Type B pancreatic cell (in vitro differentiated cells): Measurements from ENCODE around the gene POLR2C. TPM values are rescaled to one million over a fixed set of nuclear protein-coding genes. Genes with fewer than 3 reads are reported as not detected.

Experiments used
- DNase-seq: peaks from one replicate; pipeline ENCODE4 v3.0.0; 2021; ENCODE audit warnings: mixed read lengths; ENCODE audit not compliant: unreplicated experiment; ENCODE audit errors: extremely low spot score
- H3K27ac Mint-ChIP-seq: 2 replicates; pipeline ENCODE4 v1.8.0; 2021; ENCODE audit warnings: mild to moderate bottlenecking, mixed read lengths
- H3K27me3 Mint-ChIP-seq: 2 replicates; pipeline ENCODE4 v1.8.0; 2021; ENCODE audit warnings: mixed read lengths
- H3K36me3 Mint-ChIP-seq: 2 replicates; pipeline ENCODE4 v1.8.0; 2021; ENCODE audit warnings: mixed read lengths
- H3K4me1 Mint-ChIP-seq: one replicate; pipeline ENCODE4 v1.8.0; 2021; ENCODE audit warnings: mixed read lengths; ENCODE audit not compliant: unreplicated experiment
- H3K4me3 Mint-ChIP-seq: 2 replicates; pipeline ENCODE4 v1.8.0; 2021; ENCODE audit warnings: mild to moderate bottlenecking, mixed read lengths
- H3K9me3 Mint-ChIP-seq: 2 replicates; pipeline ENCODE4 v1.8.0; 2021; ENCODE audit warnings: mixed read lengths
- total RNA-seq: library from RNA; stranded (reverse); gene quantifications from 2 replicates; pipeline ENCODE4 v1.2.1, GENCODE V29; 2021; ENCODE audit warnings: low replicate concordance
- TF ChIP-seq, protein P1 (sequence below): fragments of 200-600 bp; sonication (generic); conservative IDR thresholded peaks from 2 replicates; pipeline ENCODE4 v1.5.0; 2021; ENCODE audit warnings: antibody characterized with exemption, mild to moderate bottlenecking

The POLR2C gene
- total RNA-seq, 1 donor from 2014 or later: 70.5 TPM

GRCh38 chr16:57501492-57501891, 39.0 kb downstream of the POLR2C start:
- DNase-seq: no peak
- Mint-ChIP-seq H3K27me3 (no peaks in the 10 kb centered on the region), H3K4me3 (no peak overlapping the region), H3K4me1 (peaks cover 30% of the 10 kb centered on the region), H3K27ac (peak overlapping the region; percentile 44), H3K36me3 (no peaks in the 10 kb centered on the region), H3K9me3 (no peaks in the 10 kb centered on the region)
- TF ChIP-seq, protein P1, sequence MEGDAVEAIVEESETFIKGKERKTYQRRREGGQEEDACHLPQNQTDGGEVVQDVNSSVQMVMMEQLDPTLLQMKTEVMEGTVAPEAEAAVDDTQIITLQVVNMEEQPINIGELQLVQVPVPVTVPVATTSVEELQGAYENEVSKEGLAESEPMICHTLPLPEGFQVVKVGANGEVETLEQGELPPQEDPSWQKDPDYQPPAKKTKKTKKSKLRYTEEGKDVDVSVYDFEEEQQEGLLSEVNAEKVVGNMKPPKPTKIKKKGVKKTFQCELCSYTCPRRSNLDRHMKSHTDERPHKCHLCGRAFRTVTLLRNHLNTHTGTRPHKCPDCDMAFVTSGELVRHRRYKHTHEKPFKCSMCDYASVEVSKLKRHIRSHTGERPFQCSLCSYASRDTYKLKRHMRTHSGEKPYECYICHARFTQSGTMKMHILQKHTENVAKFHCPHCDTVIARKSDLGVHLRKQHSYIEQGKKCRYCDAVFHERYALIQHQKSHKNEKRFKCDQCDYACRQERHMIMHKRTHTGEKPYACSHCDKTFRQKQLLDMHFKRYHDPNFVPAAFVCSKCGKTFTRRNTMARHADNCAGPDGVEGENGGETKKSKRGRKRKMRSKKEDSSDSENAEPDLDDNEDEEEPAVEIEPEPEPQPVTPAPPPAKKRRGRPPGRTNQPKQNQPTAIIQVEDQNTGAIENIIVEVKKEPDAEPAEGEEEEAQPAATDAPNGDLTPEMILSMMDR: no peak

- no peak for DNase-seq
- Mint-ChIP-seq H3K27ac (peak overlapping the region; percentile 24), H3K9me3 (no peaks in the 10 kb centered on the region), H3K4me1 (peaks cover 37% of the 10 kb centered on the region), H3K36me3 (no peaks in the 10 kb centered on the region), H3K4me3 (no peak overlapping the region), H3K27me3 (no peaks in the 10 kb centered on the region)
- TF ChIP-seq, protein P1: no peak
Observed at GRCh38 chr16:57502048-57502775, 39.7 kb downstream of the POLR2C start.

DNA sequence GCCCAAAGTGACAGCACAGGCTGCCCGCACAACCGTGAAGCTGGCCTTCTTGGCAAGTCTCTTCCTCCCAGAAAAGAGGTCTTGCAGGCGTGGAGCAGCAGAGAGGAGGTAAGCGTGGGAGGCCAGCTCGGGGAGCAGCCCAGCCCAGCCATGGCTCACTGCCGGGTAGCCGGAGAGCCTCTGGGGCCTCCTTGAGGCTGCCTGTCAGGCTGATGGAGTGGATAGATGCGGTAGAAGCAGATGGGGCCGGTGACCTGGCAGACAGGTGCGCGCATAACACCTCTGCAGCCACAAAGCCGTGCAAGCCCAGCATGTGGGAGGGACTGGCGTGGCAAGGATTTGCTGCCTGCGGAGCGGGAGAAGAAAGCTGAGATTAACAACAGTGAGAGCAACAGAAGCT, 40.9 kb downstream of the POLR2C start:
- H3K36me3 Mint-ChIP-seq: no peaks in the 10 kb centered on the region
- H3K4me1 Mint-ChIP-seq: peaks cover 46% of the 10 kb centered on the region
- peak overlapping the region; percentile 48 for H3K27ac Mint-ChIP-seq
- DNase-seq: no peak
- peak overlapping the region; percentile 54 for H3K4me3 Mint-ChIP-seq
- H3K27me3 Mint-ChIP-seq: no peaks in the 10 kb centered on the region
- no peaks in the 10 kb centered on the region for H3K9me3 Mint-ChIP-seq
- TF ChIP-seq, protein P1: no peak

DNA sequence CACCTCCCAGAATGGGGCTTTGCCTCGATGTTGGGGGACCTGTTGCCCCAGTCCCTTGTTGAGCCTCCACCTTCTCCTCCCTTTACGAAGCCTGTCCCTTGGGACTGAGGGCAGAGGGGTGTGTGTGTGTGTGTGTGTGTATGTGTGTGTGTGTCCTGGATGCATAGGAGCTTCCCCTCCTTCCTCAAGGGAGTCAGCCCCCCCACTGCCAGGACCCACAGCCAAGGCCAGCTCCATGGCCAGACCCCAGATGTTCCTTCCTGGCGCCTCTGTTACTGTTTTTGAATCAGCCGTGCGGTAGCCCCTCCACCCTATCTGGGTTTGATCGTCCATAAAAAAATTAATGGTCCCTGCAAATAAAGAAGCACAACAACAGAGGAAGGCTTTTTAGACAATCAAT, 41.5 kb downstream of the POLR2C start:
- no peak for DNase-seq
- H3K36me3 Mint-ChIP-seq: no peaks in the 10 kb centered on the region
- H3K27ac Mint-ChIP-seq: no peak overlapping the region
- H3K4me3 Mint-ChIP-seq: no peak overlapping the region
- TF ChIP-seq, protein P1: no peak
- H3K4me1 Mint-ChIP-seq: peaks cover 50% of the 10 kb centered on the region
- H3K27me3 Mint-ChIP-seq: no peaks in the 10 kb centered on the region
- no peaks in the 10 kb centered on the region for H3K9me3 Mint-ChIP-seq

GRCh38 chr16:57504491-57504890, 42.0 kb downstream of the POLR2C start:
- Mint-ChIP-seq H3K4me1 (peaks cover 54% of the 10 kb centered on the region), H3K27me3 (no peaks in the 10 kb centered on the region), H3K4me3 (no peak overlapping the region), H3K9me3 (no peaks in the 10 kb centered on the region), H3K27ac (no peak overlapping the region), H3K36me3 (no peaks in the 10 kb centered on the region)
- no peak for DNase-seq
- TF ChIP-seq, protein P1: no peak
